Measurements from ENCODE around the gene KCNQ1OT1.

KCNQ1OT1 gene

DNA sequence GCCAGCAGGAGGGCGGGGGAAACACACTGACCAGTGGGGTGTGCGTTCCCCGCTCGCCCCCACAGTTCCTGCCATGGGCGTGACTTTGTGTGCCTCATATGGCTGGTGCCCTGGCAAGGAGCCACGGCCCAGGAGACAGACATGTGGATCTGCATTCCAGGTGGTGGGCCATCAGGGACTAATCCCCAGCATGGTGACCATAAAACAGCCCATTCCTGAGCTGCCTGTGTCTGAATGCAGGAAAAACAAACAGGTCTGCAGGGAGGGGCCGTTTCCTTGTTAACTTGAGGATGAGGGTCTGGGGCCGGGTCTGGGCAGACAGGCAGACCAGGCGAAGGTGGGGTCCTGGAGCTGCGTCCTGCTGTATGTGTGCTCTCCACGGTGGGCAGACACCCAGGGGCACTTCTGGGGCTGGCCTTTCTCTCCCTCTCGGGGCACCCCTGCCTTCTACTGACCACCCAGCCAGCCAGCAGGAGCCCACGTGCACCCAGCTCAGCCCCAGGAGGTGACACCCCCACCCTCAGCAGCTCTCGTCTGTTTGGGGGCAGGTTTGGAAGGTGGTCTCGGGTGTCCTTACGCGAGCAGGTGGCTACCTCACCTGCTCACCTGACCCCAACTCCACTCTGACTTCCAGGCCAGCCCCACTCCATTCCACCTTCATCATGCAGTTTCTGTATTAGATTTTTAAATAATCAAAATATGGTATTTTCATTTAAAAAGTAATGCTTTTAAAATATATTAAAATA is 120.3 kb downstream of the KCNQ1OT1 start:
- no peak for DNase-seq

GRCh38 chr11:2578929-2579270 is 120.9 kb downstream of the KCNQ1OT1 start:
- DNase-seq, result no peak

- no peak for DNase-seq
These were observed 121.5 kb downstream of the KCNQ1OT1 start for GRCh38 chr11:2577991-2578928.

- no peak for DNase-seq
These were observed 122.5 kb downstream of the KCNQ1OT1 start for GRCh38 chr11:2577031-2577990.

DNA sequence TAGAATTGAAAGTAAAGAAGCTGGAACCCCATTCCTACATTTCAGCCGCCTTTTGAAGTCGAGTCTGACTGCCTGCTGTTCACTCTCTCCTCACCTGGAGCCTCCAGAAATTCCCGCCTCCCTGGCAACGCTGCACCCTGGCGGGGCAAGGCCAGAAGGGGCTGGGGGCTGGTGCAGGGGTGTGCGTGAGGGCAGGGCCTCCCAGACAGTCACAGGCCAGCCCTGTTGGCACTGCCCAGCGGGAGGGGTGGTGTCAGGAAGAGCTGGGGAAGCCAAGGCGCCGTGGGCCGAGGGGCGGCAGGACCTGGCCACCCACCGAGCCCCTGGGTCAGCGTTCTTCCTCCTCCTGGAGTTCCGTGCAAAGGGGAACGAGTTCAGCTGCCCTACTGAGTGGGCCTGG is 123.2 kb downstream of the KCNQ1OT1 start:
- no peak for DNase-seq

- DNase-seq, result no peak
These were observed 123.7 kb downstream of the KCNQ1OT1 start for GRCh38 chr11:2576111-2576510.

GRCh38 chr11:2575591-2576051 is 124.2 kb downstream of the KCNQ1OT1 start:
- no peak for DNase-seq

GRCh38 chr11:2574553-2575535 is 125.0 kb downstream of the KCNQ1OT1 start:
- DNase-seq, result no peak

DNA sequence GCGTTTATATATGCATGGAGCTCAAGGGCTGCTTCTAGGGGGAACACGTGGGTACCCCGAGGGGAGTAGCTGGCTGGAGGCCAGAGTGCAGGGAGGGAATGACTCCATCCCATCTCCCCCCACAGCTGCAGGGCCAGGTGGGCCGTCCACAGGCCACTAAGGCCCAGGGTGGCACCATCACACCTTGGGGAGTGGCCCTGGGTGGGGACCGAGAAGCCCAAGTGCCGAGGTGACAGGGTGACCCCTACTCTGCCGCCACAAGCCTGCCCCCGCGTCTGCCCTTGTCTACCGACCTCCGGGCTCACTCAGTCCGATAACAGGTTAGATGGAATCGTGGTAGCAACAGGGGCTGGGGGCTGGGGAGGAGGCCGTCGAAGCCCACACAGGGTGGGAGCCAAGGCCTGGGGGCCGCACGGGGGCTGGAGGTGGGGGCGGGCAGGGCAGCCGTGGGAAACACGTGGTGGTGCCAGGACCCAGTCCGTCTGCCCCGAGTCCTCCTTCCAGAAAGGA is 125.7 kb downstream of the KCNQ1OT1 start:
- no peak for DNase-seq

- no peak for DNase-seq
These were observed 126.4 kb downstream of the KCNQ1OT1 start for GRCh38 chr11:2573240-2574042.

DNA sequence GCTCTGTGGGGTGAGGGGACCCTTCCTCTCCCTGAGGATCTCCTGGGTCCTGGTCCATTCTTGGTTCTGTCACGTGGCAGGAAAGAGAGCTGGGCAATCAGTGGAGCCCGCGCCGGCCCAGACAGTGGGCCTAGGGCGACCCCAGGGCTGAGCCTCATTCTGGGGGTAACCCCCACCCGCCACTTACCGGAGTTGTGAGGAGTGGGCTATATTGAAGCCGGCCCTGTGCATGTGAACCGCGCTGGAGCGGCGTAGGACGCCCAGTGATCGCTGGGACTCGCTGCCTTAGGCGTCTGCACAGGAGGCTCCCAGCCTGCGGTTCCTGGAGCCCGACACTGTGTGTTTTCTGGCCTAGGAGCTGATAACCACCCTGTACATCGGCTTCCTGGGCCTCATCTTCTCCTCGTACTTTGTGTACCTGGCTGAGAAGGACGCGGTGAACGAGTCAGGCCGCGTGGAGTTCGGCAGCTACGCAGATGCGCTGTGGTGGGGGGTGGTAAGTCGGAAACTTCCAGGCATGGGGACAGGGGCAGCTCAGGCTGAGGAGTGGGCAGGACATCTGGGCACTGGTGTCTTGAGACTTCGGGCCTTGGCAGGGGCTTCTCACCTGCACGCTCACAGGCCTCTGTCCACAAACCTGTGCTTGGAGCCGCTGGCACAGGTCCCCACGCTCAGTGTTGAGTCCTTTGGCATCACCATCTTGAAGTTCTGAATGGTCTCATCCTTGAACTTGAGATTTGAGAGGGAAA is 127.1 kb downstream of the KCNQ1OT1 start:
- DNase-seq, result no peak

DNA sequence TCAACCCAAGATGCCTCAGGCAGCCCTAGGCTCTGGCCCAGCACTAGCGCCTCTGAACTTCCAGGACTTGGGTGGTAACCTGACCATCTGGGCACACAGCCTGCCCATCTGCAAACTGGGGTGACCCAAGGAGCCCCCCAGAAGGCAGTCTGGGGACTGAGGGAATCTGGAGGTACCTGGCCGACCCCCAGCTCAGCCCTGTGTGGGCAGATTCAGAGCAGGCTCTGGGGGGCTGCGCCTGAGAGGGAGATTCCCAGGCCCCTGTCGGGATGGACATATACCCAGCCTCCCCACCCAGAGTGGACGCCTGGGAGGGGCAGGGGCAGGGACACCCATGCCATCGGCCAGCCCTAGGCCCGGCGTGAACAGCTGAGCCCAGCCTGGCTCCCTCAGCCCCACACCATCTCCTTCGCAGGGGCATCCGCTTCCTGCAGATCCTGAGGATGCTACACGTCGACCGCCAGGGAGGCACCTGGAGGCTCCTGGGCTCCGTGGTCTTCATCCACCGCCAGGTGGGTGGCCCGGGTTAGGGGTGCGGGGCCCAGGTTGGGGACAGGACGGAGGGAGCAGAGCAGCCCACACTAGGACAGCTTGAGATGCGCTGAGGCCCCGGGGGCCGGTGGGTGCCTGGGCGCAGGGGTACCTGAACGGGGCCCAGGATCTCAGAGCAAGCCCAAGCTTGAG is 128.1 kb downstream of the KCNQ1OT1 start:
- no peak for DNase-seq

DNA sequence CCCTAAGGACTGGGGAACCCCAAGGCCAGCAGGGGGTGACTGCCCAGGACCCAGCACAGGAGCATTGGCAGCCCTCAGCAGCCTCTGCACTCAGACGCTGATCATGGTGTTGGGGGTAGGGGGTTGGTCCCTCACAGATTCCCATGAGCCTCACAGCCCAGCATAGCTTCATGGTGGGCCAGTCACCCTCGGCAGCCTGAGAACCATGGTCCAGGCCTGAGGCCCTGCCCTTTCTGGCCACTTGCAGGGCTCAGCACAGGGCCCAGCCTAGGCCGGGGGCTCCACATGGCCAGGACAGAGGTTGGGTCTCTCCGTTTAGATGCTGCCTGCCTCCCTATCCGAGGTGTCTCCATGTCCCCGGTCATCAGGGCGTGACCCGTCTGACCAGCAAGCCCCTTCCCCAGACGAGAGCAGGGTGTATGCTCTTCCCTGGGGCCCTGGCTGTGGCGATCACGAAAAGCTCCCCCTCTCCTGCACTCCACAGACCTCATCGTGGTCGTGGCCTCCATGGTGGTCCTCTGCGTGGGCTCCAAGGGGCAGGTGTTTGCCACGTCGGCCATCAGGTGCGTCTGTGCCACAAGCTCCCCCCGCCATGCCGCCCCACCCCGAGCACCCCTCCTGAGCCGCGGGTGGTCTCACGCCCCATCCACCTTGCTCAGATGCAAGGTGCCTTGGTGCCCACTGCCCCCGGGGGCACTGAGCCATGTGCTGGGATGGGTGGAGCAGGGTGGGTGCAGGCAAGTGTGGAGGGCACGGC is 128.8 kb downstream of the KCNQ1OT1 start:
- DNase-seq, result no peak

- DNase-seq, result no peak
These were observed 129.5 kb downstream of the KCNQ1OT1 start for GRCh38 chr11:2570211-2570811.

DNA sequence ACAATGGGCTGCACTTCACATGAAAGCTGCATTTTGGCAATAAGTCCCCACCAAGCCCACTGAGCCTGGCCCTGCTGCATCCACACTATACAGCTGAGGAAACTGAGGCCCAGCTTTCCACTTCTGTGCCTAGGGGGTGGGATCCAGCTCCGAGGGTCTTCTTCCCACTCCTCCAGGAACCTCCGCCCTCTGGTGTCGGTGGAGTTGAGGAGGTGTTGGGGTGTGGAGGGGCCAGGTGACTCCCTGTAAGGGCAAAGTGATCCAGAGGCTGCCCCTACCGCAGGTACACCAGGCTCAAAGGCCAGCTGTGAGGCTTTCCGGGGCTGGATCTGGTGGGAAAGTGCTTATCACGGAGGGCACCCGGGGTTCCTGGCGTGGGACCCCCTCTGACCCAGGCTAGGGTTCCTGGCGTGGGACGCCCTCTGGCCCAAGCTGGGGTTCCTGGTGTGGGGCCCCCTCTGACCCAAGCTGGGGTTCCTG is 130.0 kb downstream of the KCNQ1OT1 start:
- DNase-seq, result no peak

GRCh38 chr11:2569321-2569721 is 130.5 kb downstream of the KCNQ1OT1 start:
- no peak for DNase-seq

DNA sequence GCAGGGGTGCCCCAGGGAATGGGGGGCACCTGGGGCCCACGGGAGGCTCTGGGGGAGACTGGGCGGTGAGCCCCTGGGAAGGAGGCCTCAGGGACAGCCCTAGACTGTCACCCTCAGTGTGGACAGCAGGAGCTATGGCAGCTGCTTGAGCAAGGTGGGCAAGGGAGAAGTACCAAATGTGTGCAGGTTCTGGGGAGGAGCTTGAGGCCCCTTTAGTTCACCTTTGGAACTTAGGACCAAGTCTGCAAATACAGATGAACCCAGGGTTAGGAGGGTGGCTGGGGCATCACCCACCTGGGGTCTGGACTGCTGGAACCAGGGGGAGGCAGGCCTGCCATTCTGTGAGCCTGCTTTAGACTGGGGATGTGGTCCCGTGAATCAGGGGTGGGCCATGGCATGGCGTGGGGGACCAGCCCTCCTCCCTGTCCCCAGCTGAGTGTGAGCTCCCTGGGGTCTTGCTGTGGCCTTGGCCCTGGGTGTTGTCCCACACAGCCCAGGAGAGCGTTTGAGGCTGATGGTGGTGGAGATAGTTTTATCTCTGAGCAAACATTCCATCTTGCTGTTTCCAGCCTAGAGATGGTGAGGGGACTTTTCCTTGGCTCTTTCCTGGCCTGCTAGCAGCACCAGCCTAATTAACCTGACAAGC is 132.6 kb downstream of the KCNQ1OT1 start:
- no peak for DNase-seq
